Fibroblast of skin of right biceps (primary cell): ENCODE results near the gene ABHD5.
A peak's percentile ranks its signal among the peaks of the same experiment; 100 is the strongest.
"Not testable (repeated sequence)": the region's sequence is repeated elsewhere in the genome, so short reads cannot be mapped to it uniquely, and the experiment has no call there.

Experiments used
- DNase-seq: peaks from one replicate; pipeline ENCODE4 v3.0.0-alpha.2; 2013

ABHD5 gene

DNA sequence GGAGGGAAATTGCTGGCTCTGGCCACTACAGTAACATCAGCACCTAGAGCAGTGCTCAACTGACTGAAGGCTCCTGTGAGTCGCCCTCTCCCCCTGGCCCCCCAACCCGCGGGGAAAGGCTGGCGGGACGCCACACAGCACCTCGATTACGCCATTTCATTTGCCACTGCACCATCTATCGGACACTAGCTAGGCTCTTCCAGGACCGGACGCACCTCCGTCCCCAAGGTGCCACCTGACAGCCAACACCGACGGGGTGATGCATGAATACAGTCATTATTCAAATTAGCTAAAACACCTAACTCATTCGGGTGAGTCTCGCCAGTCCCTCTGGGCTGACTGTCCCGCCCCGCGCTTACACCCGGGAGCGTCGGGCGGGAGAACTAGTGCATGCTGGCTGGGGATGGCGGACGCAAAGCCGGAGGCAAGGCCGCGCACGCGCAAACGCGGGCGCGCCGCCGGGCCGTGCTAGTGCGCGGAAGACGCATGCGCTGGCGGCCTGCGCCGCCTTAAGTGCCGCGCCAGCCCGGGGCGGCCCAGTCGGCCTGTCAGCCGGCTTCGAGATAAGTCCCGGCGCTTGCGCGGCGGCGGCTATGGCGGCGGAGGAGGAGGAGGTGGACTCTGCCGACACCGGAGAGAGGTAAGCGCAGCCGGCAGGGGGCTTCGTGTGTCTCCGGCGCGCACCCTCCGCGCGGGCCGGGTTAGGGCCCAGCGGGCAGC is at the start of gene ABHD5:
ABHD5 (plus strand) TSS at position 539 of the 720 bp plus-strand sequence; CDS start at position 594, 55 bp downstream.
- peak; percentile 95 for DNase-seq

DNA sequence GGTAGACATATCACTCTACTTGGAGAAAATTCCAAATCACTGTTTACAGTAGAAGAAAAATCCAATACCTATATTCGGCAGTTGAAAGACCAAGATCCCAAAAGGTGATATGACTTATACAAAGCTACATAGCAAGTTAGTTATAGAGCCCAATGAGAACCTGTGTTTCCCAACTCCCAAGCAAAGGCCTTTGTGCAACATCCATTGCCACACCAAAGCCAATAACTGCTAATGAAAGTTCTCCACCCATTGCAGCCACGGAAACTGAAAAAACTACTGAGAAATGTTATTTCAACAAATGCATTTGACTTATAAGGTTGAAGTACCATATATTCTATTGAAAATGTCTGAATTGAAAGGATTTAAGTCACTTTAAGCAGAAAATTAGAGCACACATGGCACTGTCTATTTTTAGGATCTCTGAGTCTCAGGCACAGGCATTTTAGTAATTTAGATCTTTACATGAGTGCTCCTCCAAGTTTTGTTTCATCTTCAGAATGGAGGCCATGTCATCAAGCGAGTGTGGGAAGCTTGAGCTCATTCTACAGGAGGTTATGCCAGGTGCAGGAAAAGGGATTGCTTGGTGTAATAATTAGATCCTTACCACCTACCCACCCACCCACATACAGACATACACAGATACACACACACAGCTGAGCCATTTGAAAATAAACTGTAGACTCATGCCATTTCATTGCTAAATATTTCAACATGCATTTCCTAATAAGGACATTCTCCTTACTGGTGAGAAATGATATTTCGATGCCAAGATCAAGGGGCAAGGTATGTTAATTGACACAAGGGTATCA is 49.2 kb upstream of the ABHD5 start:
- DNase-seq = peak; percentile 34

DNA sequence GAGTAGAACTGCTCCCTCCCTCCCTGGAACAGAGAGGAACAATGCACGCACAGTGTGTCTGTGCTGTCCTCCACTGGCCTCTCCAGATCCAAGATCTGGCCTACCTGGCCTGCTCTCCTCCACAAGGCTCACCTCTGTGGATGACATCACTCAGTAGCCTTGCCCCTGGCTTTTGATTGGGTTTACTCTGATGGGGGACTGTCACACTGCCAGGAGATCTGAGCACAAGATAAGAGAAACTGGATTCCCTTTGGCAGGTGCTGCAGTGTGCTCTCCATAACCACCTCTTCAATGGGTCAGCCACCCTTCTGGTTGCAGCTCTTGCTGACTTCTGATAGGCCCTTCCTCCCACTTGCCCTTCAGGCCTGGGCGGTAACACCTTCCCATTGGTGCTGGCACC is 46.3 kb upstream of the ABHD5 start:
- no peak for DNase-seq

DNA sequence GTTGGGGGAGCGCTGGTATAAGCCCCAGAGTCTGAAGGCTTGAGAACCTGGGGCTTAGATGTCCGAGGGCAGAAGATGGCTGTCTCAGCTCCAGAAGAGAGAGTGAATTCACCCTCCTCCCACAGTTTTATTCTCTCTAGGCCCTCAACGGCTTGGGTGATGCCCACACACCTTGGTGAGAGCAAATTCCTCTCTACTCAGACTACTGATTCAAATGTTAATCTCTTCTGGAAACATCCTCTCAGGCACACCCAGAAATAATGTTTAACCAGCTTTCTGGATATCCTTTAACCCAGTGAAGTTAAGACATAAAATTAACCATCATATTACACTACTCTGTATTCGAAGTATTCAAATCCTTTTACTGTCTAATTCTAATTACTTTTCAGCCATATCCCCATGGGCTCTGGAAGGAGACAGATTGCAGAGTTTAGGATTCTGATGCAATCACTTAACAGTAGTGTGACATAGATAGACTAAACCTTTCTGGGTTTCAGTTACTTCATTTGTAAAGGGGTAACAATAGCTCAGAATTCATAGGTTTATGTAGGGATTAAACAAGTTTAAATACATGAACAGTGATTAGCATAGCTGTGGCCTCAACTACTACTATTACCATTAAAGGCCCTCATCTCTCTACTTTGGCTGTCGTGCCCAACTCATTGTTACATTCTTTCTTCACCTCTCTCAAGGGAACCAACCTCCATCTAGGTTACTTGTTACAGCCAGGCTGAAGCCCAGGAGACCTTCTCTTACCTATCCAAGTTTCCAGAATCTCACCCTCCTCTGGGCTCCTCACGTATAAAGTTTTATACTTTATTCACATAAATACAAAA is 43.2 kb upstream of the ABHD5 start:
- DNase-seq = no peak

DNA sequence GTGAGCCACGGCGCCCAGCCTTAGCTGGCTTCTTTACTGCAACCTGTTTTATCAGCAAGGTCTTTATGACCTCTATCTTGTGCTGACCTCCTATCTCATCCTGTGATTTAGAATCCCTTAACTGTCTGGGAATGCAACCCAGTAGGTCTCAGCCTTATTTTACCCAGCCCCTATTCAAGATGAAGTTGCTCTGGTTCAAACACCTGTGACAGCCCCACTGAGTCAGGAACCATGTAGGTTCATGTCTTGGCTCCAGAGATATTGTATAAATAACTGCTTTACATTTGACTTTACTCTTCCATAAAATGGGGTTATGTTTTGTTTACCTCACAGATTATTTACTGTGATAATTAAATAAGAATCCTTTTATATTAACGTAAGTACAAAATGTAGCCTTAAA is 41.8 kb upstream of the ABHD5 start:
- no peak for DNase-seq

DNA sequence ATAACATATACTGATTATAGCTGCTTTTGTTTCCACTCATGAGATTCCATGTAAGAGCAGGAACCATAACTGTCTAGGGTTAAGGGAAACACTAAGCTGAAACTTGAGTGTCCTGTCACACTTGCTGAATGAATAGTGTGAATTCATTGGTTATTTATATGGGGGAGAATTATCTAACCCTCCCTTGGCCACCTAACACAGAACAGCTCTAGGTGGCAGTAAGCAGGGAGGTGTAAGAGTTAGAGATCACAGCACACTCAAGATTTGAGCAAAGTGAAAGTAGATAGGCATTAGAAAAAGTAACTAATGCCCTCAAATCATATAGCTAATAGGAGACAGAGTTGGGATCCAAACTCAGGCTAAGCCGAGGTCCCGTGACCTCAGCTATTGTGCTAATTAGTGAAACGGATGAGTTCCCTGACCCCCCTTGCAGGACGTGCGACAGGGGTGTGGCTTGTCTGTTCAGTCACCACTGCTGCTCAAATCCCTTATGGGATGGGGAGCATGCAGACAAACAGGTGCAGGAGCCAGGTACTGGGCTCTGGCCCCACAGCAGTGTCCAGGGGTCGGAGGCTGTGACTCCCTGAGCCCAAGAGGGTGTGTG is 41.3 kb upstream of the ABHD5 start:
- no peak for DNase-seq

DNA sequence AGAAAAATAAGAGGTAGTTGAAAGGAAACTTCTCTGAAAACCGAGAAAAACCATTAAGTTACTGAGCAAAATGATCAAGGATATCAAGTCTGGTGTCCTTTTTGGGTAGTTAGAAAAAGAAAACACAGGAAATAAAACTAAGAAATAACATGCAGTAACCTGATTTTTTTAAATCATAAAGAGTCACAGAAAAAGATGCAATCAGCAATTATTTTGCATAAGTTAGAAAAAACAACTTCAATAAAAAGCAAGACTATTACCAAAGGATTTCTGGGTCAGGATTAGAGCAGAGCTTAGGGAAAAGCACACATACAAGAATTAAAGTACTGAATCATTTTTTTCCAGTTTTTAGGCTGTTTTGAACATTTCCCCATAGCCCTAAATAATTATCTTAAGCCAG is 40.4 kb upstream of the ABHD5 start:
- no peak for DNase-seq

DNA sequence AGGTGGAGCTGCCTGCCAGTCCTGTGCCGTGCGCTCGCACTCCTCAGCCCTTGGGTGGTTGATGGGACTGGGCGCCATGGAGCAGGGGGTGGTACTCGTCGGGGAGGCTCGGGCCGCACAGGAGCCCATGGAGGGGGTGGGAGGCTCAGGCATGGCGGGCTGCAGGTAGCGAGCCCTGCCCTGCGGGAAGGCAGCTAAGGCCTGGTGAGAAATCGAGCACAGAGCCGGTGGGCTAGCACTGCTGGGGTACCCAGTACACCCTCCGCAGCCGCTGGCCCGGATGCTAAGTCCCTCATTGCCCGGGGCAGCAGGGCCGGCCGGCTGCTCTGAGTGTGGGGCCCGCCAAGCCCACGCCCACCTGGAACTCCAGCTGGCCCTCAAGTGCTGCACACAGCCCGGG is 34.3 kb upstream of the ABHD5 start:
- not testable (repeated sequence) for DNase-seq

DNA sequence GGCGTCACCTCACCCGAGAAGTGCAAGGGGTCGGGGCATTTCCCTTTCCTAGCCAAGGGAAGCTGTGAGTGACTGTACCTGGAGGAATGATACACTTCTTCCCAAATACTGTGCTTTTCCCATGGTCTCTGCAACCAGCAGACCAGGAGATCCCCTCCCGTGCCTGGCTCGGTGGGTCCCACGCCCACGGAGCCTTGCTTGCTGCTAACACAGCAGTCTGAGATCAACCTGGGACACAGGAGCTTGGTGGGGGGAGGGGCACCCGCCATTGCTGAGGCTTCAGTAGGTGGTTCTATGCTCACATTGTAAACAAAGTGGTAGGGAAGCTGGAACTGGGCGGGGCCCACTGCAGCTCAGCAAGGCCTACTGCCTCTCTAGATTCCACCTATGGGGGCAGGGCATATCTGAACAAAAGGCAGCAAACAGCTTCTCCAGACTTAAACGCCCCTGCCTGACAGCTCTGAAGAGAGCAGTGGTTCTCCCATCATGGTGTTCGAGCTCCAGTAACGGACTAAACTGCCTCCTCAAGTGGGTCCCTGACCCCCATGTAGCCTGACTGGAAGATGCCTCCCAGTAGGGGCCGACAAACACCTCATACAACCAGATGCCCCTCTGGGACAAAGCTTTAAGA is 31.4 kb upstream of the ABHD5 start:
- DNase-seq = no peak

DNA sequence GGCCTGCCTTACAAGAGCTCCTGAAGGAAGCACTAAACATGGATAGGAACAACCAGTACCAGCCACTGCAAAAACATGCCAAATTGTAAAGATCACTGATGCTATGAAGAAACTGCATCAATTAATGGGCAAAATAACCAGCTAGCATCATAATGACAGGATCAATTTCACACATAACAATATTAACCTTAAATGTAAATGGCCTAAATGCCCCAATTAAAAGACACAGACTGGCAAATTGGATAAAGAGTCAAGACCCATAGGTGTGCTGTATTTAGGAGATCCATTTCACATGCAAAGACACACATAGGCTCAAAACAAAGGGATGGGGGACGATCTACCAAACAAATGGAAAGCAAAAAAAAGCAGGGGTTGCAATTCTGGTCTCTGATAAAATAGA is 29.4 kb upstream of the ABHD5 start:
- DNase-seq = not testable (repeated sequence)

DNA sequence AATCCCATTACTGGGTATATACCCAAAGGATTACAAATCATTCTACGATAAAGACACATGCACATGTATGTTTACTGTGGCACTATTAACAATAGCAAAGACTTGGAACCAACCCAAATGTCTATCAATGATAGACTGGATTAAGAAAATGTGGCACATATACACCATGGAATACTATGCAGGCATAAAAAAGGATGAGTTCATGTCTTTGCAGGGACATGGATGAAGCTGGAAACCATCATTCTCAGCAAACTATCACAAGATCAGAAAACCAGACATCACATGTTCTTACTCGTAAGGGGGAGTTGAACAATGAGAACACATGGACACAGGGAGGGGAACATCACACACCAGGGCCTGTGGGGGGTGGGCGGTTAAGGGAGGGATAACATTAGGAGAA is 25.7 kb upstream of the ABHD5 start:
- not testable (repeated sequence) for DNase-seq

DNA sequence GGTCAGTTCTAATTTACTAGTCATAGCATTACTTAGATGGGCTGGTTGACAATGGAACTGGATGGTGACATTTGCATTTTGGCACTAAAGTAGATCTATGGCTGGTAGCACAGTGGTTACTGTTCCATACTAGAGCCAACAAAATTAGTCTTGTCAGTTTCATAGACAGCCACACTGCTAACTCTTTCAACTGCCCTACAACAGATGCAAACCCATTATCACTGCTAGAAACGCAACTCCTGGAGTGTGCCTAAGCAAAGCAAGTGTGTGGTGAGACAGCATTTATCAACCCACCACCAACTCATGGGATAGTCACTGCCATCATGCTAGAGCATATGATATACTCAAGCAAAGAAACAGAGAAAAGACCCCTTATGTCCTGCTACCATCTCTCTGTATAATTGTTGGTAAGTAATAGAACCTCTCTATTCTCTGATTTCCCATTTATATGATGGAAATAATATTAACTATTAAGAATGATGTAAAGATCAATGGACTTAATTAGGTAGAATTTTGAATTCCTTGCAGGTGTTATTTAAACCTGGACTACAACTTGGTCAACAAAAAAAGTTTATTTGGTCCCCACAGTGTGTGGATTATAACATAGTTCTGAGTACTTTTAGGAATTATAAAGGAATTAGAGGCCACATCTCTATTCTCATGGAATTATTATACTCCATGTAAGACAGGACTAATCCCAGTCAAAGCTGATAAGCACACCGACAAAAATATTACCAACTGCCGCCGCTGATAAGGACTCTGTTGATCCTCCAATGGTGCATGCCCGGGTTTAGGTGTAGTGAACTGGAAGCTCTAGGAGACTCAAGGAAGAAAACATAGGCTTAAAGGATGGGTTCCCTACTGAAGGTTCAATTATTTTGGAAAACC is 19.9 kb upstream of the ABHD5 start:
- DNase-seq = no peak

DNA sequence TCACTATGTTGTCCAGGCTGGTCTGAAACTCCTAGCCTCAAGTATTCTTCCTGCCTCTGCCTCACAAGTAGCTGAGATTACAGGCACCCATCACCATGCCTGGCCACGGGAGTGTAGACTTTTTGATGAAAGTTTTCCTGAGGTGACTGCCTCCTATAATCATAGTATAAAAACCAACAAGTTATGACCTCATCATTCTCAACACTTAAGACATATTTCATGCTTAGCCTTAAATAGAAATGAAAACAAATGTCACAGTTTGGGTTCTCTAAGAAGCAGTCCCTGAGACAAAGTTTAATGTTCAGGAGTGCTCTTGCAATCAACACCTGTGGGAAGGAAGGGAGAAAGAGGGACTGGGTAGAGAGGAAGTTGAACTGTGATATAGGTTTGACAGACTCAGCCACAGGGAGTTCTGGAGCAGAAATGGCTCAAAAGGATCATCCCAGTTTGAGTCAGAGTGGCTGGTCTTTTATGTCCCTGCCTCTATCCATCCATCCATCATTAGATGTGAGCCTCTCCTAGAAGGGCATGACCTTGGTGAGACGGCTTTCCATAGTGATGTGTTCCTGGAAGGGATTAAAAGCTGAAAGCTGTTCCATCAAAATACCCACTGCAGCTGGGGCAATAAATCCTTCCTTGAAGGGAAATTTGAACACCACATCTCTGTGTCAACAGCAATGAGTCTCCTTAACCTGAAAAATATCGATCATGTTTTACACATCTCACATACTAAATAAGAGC is 16.2 kb upstream of the ABHD5 start:
- DNase-seq = no peak

DNA sequence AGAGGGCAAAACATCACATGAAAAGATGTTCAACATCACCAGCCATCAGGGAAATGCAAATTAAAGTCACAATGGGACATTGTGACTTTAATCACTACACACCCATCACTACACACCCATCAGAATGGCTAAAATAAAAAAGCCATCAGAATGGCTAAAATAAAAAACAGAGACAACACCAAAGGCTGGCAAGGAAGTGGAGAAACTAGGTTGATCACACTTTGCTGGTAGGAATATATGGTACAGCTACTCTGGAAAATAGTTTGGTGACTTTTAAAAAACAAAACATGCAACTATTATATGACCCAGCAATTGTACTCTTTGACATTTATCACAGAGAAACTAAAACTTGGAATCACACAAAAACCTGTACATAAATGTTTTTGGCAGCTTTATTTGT is 15.1 kb upstream of the ABHD5 start:
- no peak for DNase-seq

DNA sequence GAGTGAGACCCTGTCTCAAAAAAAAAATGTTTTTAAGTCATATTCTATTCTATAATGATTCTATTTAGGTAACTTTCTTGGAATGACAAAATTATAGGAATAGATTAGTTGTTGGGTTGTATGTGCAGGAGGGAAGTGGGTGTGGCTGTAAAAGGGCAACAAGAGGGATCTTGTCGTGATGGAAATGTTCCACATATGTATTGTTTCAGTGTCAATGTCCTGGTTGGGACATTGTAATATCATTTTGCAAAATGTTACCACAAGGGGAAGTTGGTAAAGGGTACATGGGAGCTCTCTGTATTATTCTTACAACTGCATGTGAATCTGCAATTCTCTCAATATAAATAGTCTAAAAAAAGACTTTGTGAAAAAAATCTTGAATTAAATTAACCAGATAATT is 14.3 kb upstream of the ABHD5 start:
- no peak for DNase-seq

DNA sequence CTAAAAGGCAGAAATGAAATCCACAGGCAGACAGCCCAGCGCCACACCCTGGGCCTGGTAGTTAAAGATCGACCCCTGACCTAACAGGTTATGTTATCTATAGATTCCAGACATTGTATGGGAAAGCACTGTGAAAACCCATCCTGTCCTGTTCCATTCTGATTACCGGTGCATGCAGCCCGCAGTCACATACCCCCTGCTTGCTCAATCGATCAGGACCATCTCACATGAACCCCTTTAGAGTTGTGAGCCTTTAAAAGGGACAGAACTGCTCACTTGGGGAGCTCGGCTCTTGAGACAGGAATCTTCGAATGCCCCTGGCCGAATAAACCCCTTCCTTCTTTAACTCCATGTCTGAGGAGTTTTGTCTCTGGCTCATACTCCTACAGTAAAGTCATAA is 12.4 kb upstream of the ABHD5 start:
- not testable (repeated sequence) for DNase-seq

DNA sequence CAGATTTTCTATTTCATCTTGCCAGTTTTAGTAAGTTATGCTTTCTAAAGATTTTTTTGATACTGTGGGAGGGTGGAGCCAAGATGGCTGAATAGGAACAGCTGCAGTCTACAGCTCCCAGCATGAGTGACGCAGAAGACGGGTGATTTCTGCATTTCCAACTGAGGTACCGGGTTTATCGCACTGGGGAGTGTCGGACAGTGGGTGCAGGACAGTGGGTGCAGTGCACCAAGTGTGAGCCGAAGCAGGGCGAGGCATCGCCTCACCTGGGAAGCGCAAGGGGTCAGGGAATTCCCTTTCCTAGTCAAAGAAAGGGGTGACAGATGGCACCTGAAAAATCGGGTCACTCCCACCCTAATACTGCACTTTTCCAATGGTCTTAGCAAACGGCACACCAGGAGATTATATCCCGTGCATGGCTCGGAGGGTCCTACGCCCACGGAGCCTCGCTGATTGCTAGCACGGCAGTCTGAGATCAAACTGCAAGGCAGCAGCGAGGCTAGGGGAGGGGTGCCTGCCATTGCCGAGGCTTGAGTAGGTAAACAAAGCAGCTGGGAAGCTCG is 11.8 kb upstream of the ABHD5 start:
- not testable (repeated sequence) for DNase-seq

DNA sequence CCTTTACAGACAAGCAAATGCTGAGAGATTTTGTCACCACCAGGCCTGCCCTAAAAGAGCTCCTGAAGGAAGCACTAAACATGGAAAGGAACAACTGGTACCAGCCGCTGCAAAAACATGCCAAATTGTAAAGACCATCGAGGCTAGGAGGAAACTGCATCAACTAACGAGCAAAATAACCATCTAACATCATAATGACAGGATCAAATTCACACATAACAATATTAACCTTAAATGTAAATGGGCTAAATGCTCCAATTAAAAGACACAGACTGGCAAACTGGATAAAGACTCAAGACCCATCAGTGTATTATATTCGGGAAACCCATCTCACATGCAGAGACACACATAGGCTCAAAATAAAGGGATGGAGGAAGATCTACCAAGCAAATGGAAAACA is 9.9 kb upstream of the ABHD5 start:
- DNase-seq = not testable (repeated sequence)

DNA sequence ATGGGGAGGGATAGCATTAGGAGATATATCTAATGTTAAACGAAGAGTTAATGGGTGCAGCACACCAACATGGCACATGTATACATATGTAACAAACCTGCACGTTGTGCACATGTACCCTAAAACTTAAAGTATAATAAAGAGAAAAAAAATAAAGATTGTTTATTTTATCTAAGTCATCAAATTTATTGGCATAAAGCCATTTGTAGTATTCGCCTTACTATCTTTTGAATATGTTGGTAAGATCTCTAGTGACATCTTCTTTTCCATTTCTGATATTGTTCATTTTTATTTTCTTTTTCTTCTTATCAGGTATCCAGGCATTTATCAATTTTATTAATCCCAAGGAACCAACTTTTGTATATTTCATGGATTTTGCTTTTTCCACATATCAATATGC is 5.8 kb upstream of the ABHD5 start:
- DNase-seq = no peak

DNA sequence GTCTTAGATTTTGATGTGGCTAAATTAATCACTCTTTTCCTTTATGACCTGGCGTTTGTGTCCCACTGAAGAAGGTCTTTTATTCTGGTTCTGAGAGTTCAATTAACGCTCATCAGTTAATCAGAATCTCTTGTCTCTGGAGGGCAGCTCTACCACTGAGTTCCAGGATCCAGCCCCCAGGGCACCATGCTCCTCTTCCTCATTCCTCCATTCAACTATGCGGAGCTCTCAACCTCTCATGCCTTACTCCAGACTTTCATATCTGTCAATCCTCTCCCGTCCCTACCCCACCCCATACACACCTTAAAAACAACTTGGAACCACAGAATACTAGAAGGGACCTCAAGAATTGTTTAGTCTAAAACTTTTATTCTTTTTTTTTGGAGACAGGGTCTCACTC is 4.8 kb upstream of the ABHD5 start:
- no peak for DNase-seq

DNA sequence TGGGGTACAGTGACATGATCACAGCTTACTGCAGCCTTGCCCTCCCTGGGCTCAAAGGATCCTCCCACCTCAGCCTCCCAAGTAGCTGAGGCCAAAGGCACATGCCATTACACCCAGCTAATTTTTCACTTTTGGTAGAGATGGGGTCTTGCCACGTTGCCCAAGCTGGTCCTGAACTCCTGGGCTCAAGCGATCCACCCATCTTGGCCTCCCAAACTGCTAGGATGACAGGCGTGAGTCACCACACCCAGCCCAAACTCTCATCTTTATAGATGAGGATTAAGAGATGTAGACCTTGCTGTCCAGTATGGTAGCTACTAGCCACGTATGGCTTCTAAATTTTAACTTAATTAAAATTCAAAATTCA is 4.4 kb upstream of the ABHD5 start:
- DNase-seq = no peak
